PC-3 (cell line): ENCODE measurements around the gene RRBP1. TPM values are rescaled to one million over a fixed set of nuclear protein-coding genes. Genes with fewer than 3 reads are reported as not detected.

ENCODE experiments used
- ATAC-seq: fragments of 200-7000 bp; cut with Tn5 transposase; 2 replicates; pipeline ENCODE4 v1.9.1; 2020; ENCODE audit warnings: mild to moderate bottlenecking, moderate library complexity
- BruUV-seq: library from RNA; stranded (reverse); fragments of 400-500 nt; replicated peaks from 2 replicates; lab custom pipeline; 2021; lab: Mats Ljungman, UMichigan
- CTCF ChIA-PET: fragments of 300-600 bp; sonication (Branson Sonifier 250); formaldehyde crosslinking; loops from one replicate; lab custom pipeline; 2022; ENCODE audit warnings: antibody characterized with exemption; lab: Charles Lee
- POLR2A ChIA-PET: fragments of 300-600 bp; sonication (Branson Sonifier 250); formaldehyde crosslinking; loops from one replicate; lab custom pipeline; 2022; ENCODE audit warnings: antibody characterized with exemption; ENCODE audit not compliant: unreplicated experiment; lab: Charles Lee
- DNase-seq: peaks from one replicate; pipeline ENCODE4 v3.0.0-alpha.2; 2015
- H2AFZ ChIP-seq: fragments of 300-600 bp; sonication (generic); 2 replicates; pipeline ENCODE4 v1.6.0; 2016; ENCODE audit warnings: antibody characterized with exemption, low read length
- H3F3A ChIP-seq: fragments of 300-600 bp; sonication (generic); one replicate; pipeline ENCODE4 v1.6.0; 2017; ENCODE audit warnings: antibody characterized with exemption, low read length, control low read depth, mild to moderate bottlenecking; ENCODE audit not compliant: unreplicated experiment
- H3K27ac ChIP-seq: fragments of 300-600 bp; sonication (generic); 2 replicates; pipeline ENCODE4 v1.5.1; 2016; ENCODE audit warnings: mild to moderate bottlenecking, low read length
- H3K27me3 ChIP-seq: fragments of 300-600 bp; sonication (generic); 2 replicates; pipeline ENCODE4 v1.6.1; 2016; ENCODE audit warnings: low read length, mixed read lengths
- H3K36me3 ChIP-seq: fragments of 300-600 bp; sonication (generic); 2 replicates; pipeline ENCODE4 v1.6.1; 2016; ENCODE audit warnings: low read depth, mixed run types, low read length, mixed read lengths
- H3K4me1 ChIP-seq: fragments of 300-600 bp; sonication (generic); 2 replicates; pipeline ENCODE4 v1.5.1; 2016; ENCODE audit warnings: low read length; ENCODE audit not compliant: insufficient read depth
- H3K4me2 ChIP-seq: fragments of 300-600 bp; sonication (generic); 2 replicates; pipeline ENCODE4 v1.6.0; 2016; ENCODE audit warnings: low read length
- H3K4me3 ChIP-seq: fragments of 300-600 bp; sonication (generic); 2 replicates; pipeline ENCODE4 v1.5.1; 2016; ENCODE audit warnings: mild to moderate bottlenecking, low read length, mixed read lengths
- H3K79me2 ChIP-seq: fragments of 300-600 bp; sonication (generic); 2 replicates; pipeline ENCODE4 v1.6.1; 2017; ENCODE audit warnings: low read length, mixed read lengths
- H3K9ac ChIP-seq: fragments of 300-600 bp; sonication (generic); 2 replicates; pipeline ENCODE4 v1.6.0; 2016; ENCODE audit warnings: mild to moderate bottlenecking, low read length
- H3K9me2 ChIP-seq: fragments of 300-600 bp; sonication (generic); replicated peaks from 2 replicates; pipeline ENCODE4 v1.6.1; 2016; ENCODE audit warnings: mixed run types, low read length, mixed read lengths
- H3K9me3 ChIP-seq: fragments of 300-600 bp; sonication (generic); 2 replicates; pipeline ENCODE4 v1.6.1; 2016; ENCODE audit warnings: low read length, mixed read lengths
- H4K20me1 ChIP-seq: fragments of 300-600 bp; sonication (generic); 2 replicates; pipeline ENCODE4 v1.6.1; 2016; ENCODE audit warnings: low read length, mixed read lengths
- CTCF ChIP-seq: fragments of 300-600 bp; sonication (generic); conservative IDR thresholded peaks from 2 replicates; pipeline ENCODE4 v1.5.1; 2017; ENCODE audit warnings: antibody characterized with exemption, low read depth, mild to moderate bottlenecking, low read length
- EZH2 ChIP-seq: fragments of 300-600 bp; sonication (generic); IDR thresholded peaks from one replicate; pipeline ENCODE4 v1.6.1; 2017; ENCODE audit warnings: antibody characterized with exemption, mild to moderate bottlenecking, low read length; ENCODE audit not compliant: unreplicated experiment
- EZH2phosphoT487 ChIP-seq: fragments of 300-600 bp; sonication (generic); IDR thresholded peaks from 2 replicates; pipeline ENCODE4 v1.6.1; 2018; ENCODE audit warnings: mild to moderate bottlenecking, antibody characterized with exemption, low read length, borderline replicate concordance
- intact Hi-C: fragments of 100-400 bp; cut with micrococcal nuclease; formaldehyde crosslinking; loops from 2 replicates; pipeline ENCODE4 v1.9.0; 2023
- total RNA-seq: library from RNA; depleted of rRNA; stranded (reverse); fragments of >200 nt; gene quantifications from 2 replicates; pipeline ENCODE4 v1.2.3, GENCODE V29; 2014

RRBP1 gene
- total RNA-seq, 1 experiment from 2014 or later = 176 TPM

DNA sequence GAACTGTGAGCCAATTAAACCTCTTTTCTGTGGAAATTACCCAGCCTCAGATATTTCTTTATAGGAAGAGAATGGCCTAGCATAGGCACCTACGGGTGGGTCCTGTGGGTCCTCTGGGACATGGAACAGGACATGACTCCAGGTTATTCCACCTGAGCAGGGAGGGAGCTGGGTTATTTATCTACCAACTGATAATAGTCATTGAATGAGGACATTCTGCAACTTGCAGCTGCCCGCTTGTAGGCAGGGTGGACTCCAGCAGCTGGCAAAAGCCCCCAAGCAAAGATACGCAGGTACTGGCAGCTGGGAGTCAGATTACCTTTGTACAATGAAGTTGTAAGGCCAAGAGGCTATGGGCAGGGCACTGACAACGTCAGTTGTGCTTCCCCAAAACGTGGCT, 16.3 kb upstream of the RRBP1 start:
- Histone ChIP-seq H3K4me2 (no peak overlapping the region), H3K9ac (no peak overlapping the region), H3K9me3 (no peaks in the 10 kb centered on the region), H3K79me2 (no peaks in the 10 kb centered on the region), H3K4me3 (no peak overlapping the region), H3K27ac (no peak overlapping the region), H3F3A (no peaks in the 10 kb centered on the region), H3K36me3 (no peaks in the 10 kb centered on the region), H4K20me1 (no peaks in the 10 kb centered on the region), H3K9me2 (no peaks in the 10 kb centered on the region), H3K27me3 (0 out of 2 replicates have a peak, but pooled peaks cover 4% of the 10 kb centered on the region), H2AFZ (no peak overlapping the region), H3K4me1 (peaks cover 6% of the 10 kb centered on the region; the same call in 1 of the 2 replicates)
- POLR2A ChIA-PET = no interaction called here
- BruUV-seq = no TSS peak
- ATAC-seq = no peak
- DNase-seq = no peak
- intact Hi-C loops = no loop called here
- TF ChIP-seq EZH2phosphoT487 (no peak), CTCF (no peak), EZH2 (no peak)
- CTCF ChIA-PET = interaction anchor here (0.5 kb wide), 1 partner anchor 158 kb away, joined by 4 read pairs; no protein-coding TSS in a partner anchor

DNA sequence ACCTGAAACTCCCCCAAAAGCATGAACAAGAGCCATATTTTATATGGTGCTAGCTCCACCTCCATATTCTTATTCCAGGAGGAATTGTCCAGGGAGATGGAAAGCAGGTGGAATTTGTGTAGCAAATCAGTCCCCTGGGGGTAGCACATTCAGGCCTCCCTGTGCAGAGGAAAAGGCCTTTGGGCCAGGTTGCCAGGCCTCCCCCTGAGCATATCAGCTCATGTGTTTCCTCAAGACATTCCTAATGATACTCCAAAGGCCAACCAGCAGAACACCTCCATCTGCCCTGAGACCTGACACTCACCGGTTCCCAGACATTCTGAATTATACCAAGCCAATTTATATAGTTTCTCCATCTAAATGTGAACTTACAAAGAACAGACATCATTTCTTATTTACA, 15.1 kb upstream of the RRBP1 start:
- Histone ChIP-seq H3K4me2 (no peak overlapping the region), H3K9me3 (no peaks in the 10 kb centered on the region), H4K20me1 (no peaks in the 10 kb centered on the region), H3F3A (no peaks in the 10 kb centered on the region), H3K4me1 (peaks cover 6% of the 10 kb centered on the region; the same call in 1 of the 2 replicates), H3K9ac (no peak overlapping the region), H3K36me3 (no peaks in the 10 kb centered on the region), H3K79me2 (no peaks in the 10 kb centered on the region), H3K4me3 (no peak overlapping the region), H3K27me3 (0 out of 2 replicates have a peak, but pooled peaks cover 4% of the 10 kb centered on the region), H3K9me2 (no peaks in the 10 kb centered on the region), H3K27ac (no peak overlapping the region), H2AFZ (no peak overlapping the region)
- POLR2A ChIA-PET = no interaction called here
- intact Hi-C loops = no loop called here
- ATAC-seq (no peak), DNase-seq (no peak)
- no TSS peak for BruUV-seq
- TF ChIP-seq EZH2 = no peak
- TF ChIP-seq EZH2phosphoT487 = no peak
- TF ChIP-seq CTCF = no peak
- CTCF ChIA-PET = no interaction called here

DNA sequence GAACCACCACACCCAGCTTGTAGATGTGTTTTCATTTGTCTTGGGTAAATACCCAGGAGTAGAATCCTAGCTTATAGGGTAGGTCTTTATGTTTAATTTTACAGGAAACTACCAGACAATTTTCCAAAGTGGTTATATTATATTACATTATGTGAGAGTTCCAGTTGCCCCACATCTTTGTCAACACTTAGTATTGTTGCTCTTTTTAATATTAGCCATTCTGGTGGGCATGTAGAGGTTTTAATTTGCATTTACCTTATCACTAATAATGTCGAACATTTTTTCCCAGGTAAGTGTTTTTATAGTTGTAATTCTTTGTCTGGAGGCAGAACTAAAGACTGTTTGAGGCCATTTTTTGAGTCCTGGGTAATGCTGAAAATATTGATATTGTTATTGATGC, 14.2 kb upstream of the RRBP1 start:
- no peak overlapping the region for H3K4me2 ChIP-seq
- no peaks in the 10 kb centered on the region for H3K36me3 ChIP-seq
- no peak overlapping the region for H3K4me3 ChIP-seq
- ChIA-PET CTCF (interaction anchor here (0.6 kb wide), 1 partner anchor 14 kb away, joined by 5 read pairs; the partner anchor contains the start of gene RRBP1), POLR2A (no interaction called here)
- no peak overlapping the region for H3K27ac ChIP-seq
- ATAC-seq (no peak), DNase-seq (no peak)
- H4K20me1 ChIP-seq = no peaks in the 10 kb centered on the region
- H3F3A ChIP-seq = no peaks in the 10 kb centered on the region
- peaks cover 6% of the 10 kb centered on the region; the same call in 1 of the 2 replicates for H3K4me1 ChIP-seq
- H3K27me3 ChIP-seq = 0 out of 2 replicates have a peak, but pooled peaks cover 4% of the 10 kb centered on the region
- H3K9me3 ChIP-seq = no peaks in the 10 kb centered on the region
- H2AFZ ChIP-seq = no peak overlapping the region
- intact Hi-C loops = no loop called here
- BruUV-seq = no TSS peak
- TF ChIP-seq CTCF (no peak), EZH2 (no peak), EZH2phosphoT487 (no peak)
- no peaks in the 10 kb centered on the region for H3K9me2 ChIP-seq
- H3K9ac ChIP-seq = no peak overlapping the region
- H3K79me2 ChIP-seq = no peaks in the 10 kb centered on the region
